Middle frontal gyrus (tissue), 1 donor: ENCODE data around the gene FIGNL1.

Experiments
- DNase-seq: peaks from one replicate; pipeline ENCODE4 v3.0.0-alpha.2; 2015; ENCODE audit warnings: low spot score; ENCODE audit errors: extremely low spot score

Gene FIGNL1, protein sequence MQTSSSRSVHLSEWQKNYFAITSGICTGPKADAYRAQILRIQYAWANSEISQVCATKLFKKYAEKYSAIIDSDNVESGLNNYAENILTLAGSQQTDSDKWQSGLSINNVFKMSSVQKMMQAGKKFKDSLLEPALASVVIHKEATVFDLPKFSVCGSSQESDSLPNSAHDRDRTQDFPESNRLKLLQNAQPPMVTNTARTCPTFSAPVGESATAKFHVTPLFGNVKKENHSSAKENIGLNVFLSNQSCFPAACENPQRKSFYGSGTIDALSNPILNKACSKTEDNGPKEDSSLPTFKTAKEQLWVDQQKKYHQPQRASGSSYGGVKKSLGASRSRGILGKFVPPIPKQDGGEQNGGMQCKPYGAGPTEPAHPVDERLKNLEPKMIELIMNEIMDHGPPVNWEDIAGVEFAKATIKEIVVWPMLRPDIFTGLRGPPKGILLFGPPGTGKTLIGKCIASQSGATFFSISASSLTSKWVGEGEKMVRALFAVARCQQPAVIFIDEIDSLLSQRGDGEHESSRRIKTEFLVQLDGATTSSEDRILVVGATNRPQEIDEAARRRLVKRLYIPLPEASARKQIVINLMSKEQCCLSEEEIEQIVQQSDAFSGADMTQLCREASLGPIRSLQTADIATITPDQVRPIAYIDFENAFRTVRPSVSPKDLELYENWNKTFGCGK

DNA sequence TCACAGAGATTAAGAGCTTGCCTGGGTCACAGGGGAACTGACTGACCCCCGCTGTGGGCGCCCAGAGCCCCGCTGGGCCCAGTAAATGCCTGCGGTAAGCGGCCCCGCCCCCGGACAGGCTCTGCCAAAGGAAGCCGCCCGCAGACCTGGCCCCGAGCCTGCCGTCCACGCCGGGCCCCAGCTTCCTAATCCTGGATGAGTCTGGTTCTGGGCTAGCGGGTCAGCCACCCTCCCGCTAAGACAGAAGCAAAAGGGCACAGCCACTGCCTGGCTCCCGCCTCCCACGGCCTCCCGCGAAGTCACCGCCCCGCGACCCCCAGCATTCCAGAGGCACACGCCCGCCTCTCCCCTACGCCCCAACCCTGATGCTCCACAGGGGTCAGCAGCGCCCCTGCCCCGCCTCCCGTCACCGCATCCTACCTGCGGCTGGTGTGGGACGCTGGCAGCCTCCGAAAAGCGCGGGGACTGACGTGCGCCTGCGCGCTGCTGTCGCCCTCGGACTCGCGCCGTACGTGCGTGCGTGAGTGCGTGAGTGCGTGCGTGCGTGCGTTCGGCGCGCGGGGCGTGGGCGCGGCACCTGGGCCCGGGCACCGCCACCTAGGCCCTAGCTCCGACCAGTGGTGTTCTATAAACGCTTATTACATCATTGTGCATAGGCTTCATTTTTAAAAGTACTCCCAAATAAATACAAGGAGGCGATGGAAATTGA lies at the start of gene FIGNL1:
Gene FIGNL1, minus strand, starts transcription at position 470 of the 709 bp plus-strand sequence. CDS start 3,063 bp downstream, outside the sequence.
- peak; percentile 66 for DNase-seq

DNA sequence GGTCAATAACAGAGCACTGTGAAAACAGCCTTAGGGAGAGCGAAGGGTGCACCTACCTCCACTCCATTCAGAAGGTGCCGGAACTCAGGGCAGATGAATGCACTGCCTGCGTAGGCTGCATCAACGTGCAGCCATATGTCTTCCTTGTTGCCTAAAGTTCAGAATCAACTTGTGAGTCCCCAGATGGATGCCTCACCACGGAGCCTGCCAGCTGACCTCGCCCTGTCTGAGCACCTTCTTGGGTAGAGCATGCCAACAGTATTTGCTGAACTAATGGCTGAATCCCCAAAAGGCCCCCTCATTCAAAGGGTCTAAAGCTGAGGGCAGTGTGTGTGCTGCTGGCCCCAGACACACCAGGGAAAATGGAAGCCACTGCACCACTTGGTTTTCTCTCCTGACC lies 48.9 kb upstream of the FIGNL1 start:
- DNase-seq: no peak

- no peak for DNase-seq
Measured at GRCh38 chr7:50497968-50498367, 47.8 kb upstream of the FIGNL1 start.

GRCh38 chr7:50497068-50497642 lies 47.0 kb upstream of the FIGNL1 start:
- no peak for DNase-seq

GRCh38 chr7:50496569-50496968 lies 46.4 kb upstream of the FIGNL1 start:
- DNase-seq: no peak

DNA sequence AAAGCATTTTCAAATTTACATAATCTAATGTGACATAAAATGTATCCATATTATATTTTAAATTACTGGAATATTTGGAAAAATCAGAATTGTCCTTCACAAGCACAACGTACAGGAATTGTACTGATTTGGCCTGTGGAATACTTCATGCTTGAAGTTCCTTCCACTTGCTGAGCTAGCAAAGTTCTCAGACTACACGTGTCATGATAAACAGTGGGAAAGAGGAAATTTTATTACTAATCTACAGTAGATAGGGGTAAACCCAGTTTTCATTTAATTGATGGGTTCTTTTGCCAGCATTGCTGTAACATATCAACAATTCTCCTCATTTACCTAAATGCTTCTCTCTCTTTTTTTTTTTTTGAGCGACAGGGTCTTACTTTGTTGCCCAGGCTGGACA lies 45.6 kb upstream of the FIGNL1 start:
- no peak for DNase-seq

DNA sequence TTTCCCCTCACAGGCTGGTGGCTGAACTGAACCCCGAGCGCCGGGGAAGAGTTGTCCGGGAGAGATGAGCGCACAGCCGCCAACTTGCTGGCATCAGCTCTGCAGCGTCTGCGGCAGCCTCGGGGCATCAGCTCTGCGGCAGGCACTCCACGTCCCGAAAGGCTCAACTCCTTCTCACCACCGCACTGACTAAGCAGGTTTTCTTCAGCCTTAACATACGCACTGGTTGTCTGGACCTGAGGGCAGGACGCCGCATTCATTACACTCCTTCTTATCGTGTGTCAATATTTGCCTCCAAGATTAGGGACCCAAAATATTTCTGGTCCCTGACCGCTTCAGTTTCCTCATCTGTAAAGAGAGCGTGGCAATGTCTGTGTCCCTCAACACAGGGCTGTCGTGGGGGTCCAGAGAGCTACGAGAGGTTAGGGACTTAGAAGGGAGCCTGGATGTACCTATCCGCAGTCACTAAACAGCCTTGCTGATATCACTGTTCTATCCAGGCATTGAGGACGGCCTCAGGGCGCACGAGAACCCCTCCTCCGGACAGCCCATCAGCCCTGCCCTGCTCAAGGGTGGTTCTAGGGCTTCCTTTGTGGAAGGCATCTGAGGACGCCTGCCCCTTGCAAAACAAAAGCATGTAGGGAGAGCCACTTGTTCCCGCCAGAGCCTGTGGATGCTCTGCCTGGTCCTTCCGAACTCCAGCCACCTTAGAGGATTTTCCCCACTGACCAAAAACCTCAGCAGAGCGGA lies 42.8 kb upstream of the FIGNL1 start:
- no peak for DNase-seq

DNA sequence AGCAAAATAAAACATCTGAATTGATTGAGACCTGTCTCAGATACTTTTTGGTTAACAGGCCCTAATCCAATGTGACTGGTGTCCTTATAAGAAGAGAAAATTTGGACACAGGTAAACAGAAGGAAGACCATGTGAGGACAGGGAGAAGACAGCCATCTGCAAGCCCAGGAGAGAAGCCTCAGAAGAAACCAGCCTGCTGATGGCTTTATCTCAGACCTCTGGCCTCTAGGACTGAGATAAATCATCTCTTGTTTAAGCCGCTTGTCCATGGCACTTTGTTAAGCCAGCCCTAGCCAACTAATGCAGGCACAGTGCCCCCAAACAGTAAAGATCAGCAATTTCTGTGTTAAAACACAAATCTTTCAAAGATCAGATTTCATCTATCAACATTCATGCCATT lies 41.8 kb upstream of the FIGNL1 start:
- DNase-seq: no peak

DNA sequence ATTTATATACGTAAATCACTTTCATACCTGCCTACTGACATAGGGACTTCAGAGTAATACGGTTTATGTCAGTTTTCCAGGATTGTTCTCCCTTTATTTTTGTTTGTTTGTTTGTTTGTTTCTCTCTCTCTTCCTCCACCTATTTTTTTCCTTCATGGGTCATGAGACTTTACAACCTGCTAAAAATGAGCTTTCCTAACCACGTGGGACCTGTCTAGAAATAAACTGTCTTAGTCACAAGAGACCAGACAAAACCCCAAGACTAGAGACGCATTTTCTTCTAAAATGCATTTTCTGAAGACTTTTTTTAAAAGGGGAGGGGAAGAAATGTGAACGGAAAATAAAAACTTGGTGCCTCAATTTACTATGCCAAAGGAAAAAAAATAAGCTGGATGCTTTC lies 41.1 kb upstream of the FIGNL1 start:
- no peak for DNase-seq

DNA sequence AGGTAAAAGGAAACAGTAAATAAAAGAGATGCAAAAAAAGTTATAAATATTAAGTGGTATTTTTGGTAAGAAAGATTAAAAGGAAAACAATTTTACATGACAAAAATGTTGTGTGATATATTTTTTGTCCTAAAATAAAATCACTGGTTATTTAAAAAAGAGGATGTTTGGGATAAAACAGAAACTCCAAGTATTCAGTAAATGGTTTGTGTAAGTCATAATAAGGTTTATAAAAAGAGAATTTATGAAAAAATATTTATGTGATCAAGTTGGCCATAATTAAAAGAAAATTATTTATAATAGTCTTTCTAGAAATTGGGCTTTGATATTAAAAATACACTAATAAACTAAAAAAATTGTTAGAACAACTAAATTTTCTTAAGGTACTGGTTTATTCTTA lies 38.2 kb upstream of the FIGNL1 start:
- DNase-seq: no peak

DNA sequence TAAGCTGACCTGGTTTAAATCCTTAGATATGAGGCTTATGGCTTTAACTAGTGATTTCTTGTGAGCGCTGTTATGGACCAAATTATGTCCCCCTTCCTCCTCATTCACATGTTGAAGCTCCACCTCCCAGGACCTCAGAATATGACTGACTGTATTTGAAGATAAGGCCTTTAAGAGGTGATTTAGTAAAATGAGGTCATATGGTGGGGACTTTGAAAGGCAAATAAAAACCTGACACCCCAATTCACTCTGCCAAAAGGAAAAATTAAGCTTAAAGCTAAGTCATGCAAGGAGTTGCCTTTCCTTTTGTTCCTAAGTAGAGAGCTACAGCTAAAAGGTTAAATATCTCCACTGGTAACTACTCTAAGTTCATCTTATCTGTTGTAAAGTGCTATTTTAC lies 36.4 kb upstream of the FIGNL1 start:
- DNase-seq: no peak

DNA sequence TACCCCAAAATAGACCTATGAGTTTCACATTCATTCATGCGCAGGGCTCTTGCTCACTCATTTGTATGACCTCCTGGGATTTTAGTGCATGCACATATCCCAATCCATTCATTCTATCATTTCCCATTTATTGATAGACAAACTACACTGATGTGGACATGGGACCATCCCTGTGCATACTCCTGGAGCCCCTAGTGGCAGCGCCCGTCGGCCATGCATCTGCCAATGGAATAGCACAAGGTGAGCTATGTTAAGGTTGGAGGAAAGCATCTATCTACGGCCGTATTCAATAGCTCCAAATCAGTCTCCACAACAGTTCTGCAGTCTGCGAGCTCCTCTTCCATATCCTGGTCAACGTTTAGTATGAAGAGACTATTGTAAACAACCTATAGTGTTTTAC lies 31.7 kb upstream of the FIGNL1 start:
- no peak for DNase-seq

GRCh38 chr7:50480797-50481196 lies 30.6 kb upstream of the FIGNL1 start:
- no peak for DNase-seq

GRCh38 chr7:50479743-50480517 lies 29.8 kb upstream of the FIGNL1 start:
- no peak for DNase-seq

GRCh38 chr7:50477640-50478039 lies 27.5 kb upstream of the FIGNL1 start:
- no peak for DNase-seq

GRCh38 chr7:50476953-50477625 lies 26.9 kb upstream of the FIGNL1 start:
- DNase-seq: no peak

- DNase-seq: no peak
Measured at GRCh38 chr7:50475340-50475739, 25.2 kb upstream of the FIGNL1 start.

DNA sequence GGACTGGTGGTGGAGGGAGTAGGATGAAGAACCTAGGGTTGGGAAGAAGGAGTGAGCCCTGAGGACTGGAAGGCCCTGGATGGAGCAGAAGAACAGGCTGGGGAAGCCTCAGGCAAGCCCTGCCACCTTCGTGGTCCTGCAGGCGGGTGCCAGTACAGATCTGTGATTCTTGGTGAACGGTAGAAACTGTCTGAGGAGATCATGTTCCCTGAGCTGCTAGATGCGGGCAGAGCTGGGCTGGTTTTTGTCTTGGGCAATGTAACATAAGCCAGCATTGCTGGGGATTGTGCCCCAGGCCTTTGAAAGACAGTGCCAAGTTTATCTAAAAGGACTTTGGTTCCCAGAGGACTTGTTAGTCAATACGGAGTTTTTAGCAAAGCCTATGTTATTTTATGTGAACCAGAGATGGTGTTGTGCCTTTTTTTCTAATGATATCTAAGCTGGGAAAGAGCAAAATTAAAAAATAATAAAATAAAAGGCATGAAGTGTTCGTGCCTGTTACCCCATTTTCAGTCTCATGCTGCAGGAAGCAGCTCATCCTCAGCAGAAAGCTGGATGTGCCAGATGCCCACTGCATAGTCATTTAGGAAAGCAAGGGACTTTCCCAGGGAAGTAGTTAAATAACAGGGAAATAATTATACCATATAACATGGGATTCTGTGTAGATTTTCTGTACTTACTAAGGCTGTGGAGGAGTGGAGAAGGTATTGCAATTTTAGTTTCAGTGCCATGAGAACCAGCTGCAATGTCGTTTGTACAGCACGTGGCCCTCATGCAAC lies 24.4 kb upstream of the FIGNL1 start:
- no peak for DNase-seq

DNA sequence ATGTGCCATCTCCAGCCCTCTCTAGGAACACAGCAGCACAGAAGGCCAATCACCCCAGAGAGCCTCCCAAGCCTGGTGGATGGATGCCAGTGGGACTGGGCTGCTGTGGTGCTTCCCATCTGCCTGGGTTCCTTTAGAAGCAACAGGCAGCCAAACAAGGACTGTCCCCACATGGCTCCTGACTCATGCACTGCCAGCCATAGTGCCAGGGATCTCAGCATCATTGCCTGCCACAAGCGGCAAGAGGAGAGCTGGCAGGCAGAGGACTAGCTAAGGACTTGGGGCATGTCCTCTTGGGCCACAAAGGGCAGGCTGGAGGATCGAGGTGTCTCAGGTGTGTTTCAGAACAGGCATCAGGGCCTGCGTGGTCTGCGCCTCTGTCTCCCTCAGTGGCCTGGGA lies 23.4 kb upstream of the FIGNL1 start:
- no peak for DNase-seq
